Brain pericyte (primary cell): Measurements from ENCODE around the gene IL10RA.
"Not testable (repeated sequence)": the region's sequence is repeated elsewhere in the genome, so short reads cannot be mapped to it uniquely, and the experiment has no call there.

Experiments
- DNase-seq: peaks from one replicate; pipeline ENCODE4 v3.0.0-alpha.2; 2012; ENCODE audit warnings: low read depth, low spot score

IL10RA gene

DNA sequence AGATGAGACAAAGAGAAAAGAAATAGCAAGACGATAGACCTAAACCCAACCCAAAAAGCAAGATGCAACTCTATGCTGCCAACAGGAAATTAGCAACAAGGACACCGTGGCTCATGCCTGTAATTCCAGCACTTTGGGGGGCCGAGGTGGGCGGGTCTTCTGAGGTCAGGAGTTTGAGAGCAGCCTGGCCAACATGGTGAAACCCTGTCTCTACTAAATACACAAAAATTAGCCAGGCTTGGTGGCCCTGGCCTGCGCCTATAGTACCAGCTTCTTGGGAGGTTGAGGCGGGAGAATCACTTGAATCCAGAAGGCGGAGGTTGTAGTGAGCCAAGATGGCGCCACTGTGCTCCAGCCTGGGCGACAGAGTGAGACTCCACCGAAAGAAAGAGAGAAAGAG, 24.3 kb upstream of the IL10RA start:
- no peak for DNase-seq

- no peak for DNase-seq
Observed at GRCh38 chr11:117962826-117963225, 23.4 kb upstream of the IL10RA start.

- DNase-seq, result no peak
Observed at GRCh38 chr11:117966908-117967307, 19.3 kb upstream of the IL10RA start.

DNA sequence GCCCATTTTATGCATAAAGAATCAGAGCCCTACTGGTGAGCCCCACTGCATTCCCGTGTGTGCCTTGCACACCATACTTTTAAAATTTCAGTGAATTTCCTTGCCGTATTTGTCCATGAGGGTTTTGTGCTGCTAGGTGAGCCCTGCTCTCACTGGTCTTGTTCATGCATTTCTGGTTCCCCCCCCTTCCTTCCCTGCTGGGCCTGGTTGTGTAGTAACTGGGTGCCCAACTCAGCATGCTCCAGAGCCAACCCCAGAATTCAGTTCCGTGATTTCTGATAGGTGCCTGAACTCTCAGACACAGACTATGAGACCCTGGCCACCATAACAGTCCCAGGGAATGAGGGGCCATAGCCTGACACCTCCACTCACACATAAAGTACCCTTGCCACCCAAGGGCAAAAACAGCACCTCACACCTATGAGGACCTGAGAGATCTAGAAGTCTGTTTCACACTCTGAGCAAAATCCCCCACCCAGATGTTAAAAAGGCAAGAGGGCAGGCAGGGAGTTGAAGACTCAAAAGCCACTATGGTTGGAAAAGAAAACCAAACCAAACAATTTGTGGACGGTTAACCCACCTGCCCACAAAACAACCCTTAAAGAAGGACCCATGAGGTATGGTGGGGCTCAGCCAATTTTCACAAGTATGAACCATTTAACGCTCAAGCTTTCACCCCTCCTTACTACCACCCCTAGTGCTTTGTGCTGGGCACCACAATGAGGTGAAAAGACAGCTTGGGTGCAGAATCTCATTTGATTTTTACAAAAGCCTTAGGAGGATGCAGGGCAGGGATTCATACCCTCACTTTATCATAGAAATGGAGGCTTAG, 16.8 kb upstream of the IL10RA start:
- DNase-seq, result no peak

GRCh38 chr11:117970400-117971024, 15.7 kb upstream of the IL10RA start:
- no peak for DNase-seq

DNA sequence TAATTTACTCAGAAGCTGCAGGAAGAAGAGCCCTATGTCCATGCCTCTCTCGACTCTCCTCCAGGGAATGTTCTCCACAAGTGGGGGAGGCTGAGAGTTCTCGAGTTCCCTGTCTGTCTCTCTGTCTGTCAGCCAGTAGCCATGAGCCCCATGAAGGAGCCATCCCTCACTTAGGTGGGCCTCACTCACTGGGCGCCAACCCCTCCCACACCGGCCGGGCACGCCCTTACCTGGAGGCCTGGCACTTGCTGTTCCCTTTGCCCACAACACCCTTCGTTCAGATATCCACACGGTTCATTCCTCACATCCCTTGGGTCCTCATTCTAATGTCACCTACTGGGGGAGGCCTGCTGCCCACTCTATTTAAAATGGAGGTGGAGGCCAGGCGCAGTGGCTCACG, 14.2 kb upstream of the IL10RA start:
- no peak for DNase-seq

GRCh38 chr11:117972629-117973502, 13.3 kb upstream of the IL10RA start:
- DNase-seq, result no peak

DNA sequence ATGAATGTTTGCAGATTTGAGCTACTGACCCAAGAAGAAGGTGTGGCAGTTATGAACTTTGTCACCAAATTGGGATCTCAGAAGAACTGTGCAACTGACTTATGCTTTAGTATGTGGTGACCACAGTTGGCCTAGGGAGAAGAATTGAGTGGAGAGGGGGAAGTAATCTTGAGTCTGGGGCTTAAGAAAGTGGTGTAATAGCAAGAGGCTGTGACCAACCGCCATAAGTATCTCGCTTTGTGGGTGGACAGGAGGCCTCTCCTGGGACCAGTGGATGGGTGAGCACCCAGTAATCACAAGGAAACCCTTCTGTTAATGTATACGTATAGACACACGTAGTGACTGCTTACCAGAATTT, 12.7 kb upstream of the IL10RA start:
- DNase-seq, result no peak

DNA sequence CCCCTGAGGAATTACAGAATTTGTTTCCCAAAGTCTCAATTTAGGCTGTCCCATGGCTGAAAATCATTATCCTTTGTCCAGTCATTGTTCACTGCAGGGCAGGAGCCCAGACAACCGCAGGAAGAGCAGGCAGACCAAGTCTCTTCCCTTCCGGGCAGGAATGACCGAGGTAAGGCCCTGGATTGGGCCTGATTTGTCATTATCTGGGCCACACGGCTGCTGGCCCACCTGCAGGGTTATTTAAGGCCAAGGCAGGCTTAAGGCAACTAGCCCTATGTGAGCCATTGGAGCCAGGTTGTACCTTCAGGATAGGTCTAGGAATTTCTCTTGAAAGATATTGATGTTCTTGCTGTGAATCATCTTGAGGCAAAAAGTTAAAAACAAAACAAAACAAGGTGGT, 9.7 kb upstream of the IL10RA start:
- no peak for DNase-seq

DNA sequence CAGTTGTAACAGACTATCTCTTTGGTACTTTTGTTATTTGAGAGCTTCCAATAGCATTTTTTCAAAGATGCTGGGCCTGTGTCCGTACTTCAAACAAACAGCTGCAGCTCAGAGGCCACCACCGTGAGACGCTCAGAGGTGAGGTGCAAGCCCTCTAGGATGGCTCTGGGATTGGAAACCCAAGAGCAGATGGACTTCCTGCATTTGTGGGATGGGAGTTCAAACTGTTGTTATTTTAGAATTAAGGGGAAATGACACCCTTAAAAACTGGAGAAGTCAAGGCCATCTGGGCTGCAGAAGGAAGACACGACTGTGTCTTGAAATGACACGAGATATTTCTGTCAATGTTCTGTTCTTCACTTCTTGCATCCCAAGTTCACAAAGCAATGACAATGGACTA, 9.2 kb upstream of the IL10RA start:
- DNase-seq, result no peak

DNA sequence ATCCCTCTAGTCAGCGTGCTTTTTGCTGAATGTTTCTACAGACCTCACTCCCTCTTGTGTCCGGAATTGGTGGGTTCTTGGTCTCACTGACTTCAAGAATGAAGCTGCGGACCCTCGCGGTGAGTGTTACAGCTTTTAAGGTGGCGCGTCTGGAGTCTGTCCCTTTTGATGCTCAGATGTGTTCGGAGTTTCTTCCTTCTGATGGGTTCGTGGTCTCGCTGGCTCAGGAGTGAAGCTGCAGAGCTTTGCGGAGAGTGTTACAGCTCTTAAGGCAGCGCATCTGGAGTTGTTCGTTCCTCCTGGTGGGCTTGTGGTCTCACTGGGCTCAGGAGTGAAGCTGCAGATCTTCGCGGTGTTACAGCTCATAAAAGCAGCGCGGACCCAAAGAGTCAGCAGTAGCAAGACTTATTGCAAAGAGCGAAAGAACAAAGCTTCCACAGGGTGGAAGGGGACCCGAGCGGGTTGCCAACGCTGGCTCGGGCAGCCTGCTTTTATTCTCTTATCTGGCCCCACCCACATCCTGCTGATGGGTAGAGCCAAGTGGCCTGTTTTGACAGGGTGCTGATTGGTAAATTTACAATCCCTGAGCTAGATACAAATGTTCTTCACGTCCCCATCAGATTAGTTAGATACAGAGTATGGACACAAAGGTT, 8.5 kb upstream of the IL10RA start:
- not testable (repeated sequence) for DNase-seq

GRCh38 chr11:117978291-117978910, 7.8 kb upstream of the IL10RA start:
- not testable (repeated sequence) for DNase-seq

DNA sequence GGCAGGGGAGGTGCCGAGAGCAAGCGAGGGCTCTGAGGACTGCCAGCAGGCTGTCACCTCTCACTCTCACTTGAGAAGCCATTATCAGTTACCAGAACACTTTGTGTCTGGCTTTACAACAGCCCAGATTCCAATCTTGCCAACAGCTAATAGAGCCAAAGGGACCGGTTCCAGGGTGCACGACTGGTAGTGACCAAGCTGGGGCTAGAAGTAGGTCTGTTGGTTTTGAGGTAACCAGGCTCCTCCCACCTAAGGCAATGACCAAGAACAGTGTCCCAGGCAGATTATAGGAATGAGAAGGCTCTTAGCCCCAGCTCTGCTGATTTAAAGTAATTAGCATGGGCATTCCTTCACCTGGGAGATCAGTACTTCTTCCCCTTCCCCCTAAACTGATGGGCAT, 7.2 kb upstream of the IL10RA start:
- no peak for DNase-seq

DNA sequence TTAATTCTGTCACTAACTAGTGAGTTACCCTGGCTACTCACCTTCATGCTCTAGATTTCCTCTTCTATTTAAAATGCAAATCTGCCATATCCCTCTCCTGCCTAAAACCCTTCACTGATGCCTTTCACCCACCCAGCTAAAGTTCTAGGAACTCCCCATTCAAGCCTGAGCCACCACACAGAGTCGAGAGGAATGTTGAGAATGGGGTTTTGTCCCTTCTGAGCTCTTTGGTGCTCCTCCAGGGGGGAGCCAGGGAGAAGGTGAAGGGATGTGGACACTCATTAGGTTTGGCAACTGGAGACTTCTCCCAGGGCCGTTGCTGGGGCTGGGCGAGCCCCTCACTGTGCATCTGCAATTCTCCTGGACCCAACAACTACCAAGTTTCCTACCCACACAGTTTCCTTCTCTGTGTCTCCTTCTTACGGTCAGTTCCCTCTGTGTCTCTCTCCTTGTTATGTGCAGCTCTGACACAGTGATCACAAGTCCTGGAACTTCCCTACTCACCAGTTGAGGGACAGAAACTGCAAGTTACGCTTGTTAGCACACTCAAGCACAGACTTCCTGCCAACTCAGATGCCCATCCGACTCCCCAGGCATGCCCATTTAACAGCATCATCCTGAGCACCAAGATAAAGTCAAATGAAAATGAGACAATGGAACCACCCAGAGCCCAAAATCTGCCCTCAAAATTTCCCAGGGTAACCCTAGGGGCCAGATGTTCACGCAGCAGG, 6.5 kb upstream of the IL10RA start:
- no peak for DNase-seq

DNA sequence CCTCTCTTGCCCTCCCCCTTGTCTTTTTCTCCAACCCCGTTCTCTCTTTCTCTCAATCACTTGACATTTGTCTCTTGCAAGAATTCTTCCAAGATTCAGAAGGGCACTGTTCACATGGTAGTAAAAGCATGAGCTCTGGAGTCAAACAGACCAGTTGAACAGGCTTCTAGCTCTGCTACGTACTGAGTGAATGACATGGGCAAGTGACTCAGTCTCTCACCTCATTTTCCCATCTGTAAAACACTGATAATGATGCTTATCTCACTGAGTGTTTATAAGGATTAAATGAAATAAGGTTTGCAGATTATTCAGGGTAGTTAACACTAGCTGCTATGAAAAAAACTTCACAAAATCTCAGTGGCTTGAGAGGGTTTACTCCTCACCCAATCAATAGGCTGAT, 5.9 kb upstream of the IL10RA start:
- no peak for DNase-seq

GRCh38 chr11:117980720-117981119, 5.5 kb upstream of the IL10RA start:
- no peak for DNase-seq

DNA sequence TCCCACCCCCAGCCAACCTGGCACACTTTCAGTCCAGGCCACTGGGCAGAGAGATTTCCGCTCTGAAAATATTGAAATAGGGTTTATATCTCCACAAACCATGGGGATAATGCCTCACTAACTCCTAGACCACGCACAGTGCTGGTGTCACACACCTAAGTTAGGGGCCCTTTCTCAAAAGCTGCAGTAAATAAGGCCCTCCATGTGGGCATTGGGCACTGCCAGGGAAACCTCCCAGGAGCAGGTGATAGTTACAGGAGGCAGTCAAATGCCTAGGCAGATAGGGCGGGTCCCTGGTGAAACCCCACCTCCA, 3.1 kb upstream of the IL10RA start:
- DNase-seq, result no peak

DNA sequence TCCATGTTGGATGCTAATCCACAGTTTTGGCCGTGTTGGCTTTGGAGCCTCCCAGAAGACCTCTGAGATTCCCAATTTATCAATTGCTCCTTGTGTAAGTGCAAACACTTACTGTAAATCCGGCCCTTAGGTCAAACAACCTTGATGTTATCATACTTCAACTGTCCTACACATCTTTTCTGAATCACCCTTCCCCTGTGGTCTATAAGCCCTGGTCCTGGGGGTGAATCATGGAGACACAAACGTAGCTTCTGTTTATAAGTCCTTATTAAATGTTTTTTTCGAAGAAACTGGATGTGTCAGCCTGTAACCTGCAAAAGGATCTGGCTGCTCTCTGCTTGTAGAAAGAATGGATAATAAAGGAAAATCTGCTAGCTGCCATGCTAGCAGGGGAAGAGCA, 1.7 kb upstream of the IL10RA start:
- DNase-seq, result no peak

DNA sequence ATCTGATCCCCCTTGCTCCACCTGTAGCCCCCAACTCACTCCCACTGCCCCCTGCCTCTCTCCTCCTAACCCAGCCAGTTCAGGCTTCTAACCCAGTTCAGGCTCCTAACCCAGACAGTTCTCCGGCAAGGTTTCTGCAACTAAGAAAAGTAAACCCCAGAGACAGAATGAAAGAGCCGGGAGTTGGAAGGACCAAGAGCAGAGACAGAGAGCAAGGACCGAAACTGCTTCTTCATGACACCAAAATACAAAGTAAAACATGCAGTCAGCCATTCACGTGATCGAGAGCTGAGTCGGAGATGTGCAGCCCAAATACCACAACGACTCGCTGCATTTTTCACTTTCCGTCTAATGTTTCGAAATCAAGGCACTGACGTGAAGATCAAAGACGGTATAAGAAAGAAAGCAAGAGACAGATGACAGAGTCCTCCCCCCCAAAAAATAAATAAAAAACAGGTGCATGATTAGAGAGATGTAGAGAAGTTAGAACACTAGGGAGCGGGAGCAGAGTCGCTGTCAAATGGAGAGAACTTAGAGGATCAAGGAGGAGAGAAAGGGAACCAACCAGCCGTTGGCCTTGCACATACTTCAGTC, 884 bp downstream of the IL10RA start:
- DNase-seq, result no peak

- no peak for DNase-seq
Observed at GRCh38 chr11:117989351-117990102, 3.3 kb downstream of the IL10RA start.
